ENCODE measurements around the gene ALG1L2.
"Not testable (repeated sequence)": the region's sequence is repeated elsewhere in the genome, so short reads cannot be mapped to it uniquely, and the experiment has no call there.

DNA sequence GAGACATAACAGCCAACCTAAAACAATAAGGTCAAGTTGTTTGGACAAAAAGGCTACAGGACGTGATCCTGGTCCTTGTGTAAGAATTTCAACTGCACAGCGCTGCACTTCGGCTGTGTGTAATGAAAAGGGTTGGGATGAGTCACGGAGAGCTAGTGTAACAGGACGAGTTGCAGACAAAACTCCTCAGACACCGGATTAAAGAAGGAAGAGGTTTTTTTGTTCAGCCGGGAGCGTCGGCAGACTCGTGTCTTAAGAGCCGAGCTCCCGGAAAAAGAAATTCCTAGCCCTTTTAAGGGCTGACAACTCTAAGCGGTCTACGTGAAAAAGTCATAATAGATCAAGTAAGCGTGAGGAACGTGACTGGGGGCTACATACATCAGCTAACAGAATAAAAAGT lies 59.1 kb downstream of the ALG1L2 start:
- not testable (repeated sequence) for TF ChIP-seq RFX5 (IDR thresholded peaks at IDR 0.05; ENCODE audit: borderline replicate concordance, low read depth, low read length); MAX (IDR thresholded peaks at IDR 0.05); CTCF (IDR thresholded peaks at IDR 0.05; ENCODE audit: control extremely low read depth in 1 of 3, insufficient read depth in 1 of 3, low read depth in 1 of 3, low read length in 3 of 3); KDM1A (IDR thresholded peaks at IDR 0.05; ENCODE audit: borderline replicate concordance, low read length)
